Adipocyte (in vitro differentiated cells): ENCODE results near the gene GPI.
"Not testable (repeated sequence)": the region's sequence is repeated elsewhere in the genome, so short reads cannot be mapped to it uniquely, and the experiment has no call there.

Source experiments
- DNase-seq: peaks from one replicate; pipeline ENCODE4 v3.0.0-alpha.2; 2015; ENCODE audit warnings: low read depth
- H3K27me3 ChIP-seq: replicated peaks from 2 replicates; pipeline ENCODE4 v1.7.0; 2013; ENCODE audit warnings: mild to moderate bottlenecking, low read length, moderate library complexity; ENCODE audit not compliant: control insufficient read depth, insufficient read depth
- H3K36me3 ChIP-seq: 2 replicates; pipeline ENCODE4 v1.7.0; 2013; ENCODE audit warnings: low read length, mild to moderate bottlenecking, moderate library complexity; ENCODE audit not compliant: control insufficient read depth, insufficient read depth, severe bottlenecking
- H3K4me1 ChIP-seq: 2 replicates; pipeline ENCODE4 v1.7.0; 2013; ENCODE audit warnings: mild to moderate bottlenecking, low read length, moderate library complexity; ENCODE audit not compliant: control insufficient read depth, insufficient read depth
- H3K4me3 ChIP-seq: 2 replicates; pipeline ENCODE4 v1.7.0; 2013; ENCODE audit warnings: mild to moderate bottlenecking, low read length, moderate library complexity
- H3K9ac ChIP-seq: 2 replicates; pipeline ENCODE4 v1.7.0; 2013; ENCODE audit warnings: mild to moderate bottlenecking, low read length, moderate library complexity
- H3K9me3 ChIP-seq: 2 replicates; pipeline ENCODE4 v1.7.0; 2013; ENCODE audit warnings: mild to moderate bottlenecking, low read length, moderate library complexity; ENCODE audit not compliant: control insufficient read depth

Gene GPI

GRCh38 chr19:34325981-34326787 is 38.8 kb upstream of the GPI start:
- no peaks in the 10 kb centered on the region for H3K27me3 ChIP-seq
- DNase-seq: no peak
- no peaks in the 10 kb centered on the region for H3K4me1 ChIP-seq
- H3K9me3 ChIP-seq: no peaks in the 10 kb centered on the region
- no peak overlapping the region for H3K4me3 ChIP-seq
- H3K36me3 ChIP-seq: peaks cover 61% of the 10 kb centered on the region
- no peak overlapping the region for H3K9ac ChIP-seq

- peaks cover 75% of the 10 kb centered on the region for H3K36me3 ChIP-seq
These were observed 37.1 kb upstream of the GPI start for GRCh38 chr19:34327851-34328250.

GRCh38 chr19:34328982-34329381 is 36.0 kb upstream of the GPI start:
- Histone ChIP-seq H3K27me3 (no peaks in the 10 kb centered on the region), H3K4me3 (no peak overlapping the region), H3K9me3 (no peaks in the 10 kb centered on the region), H3K36me3 (peaks cover 76% of the 10 kb centered on the region), H3K4me1 (no peaks in the 10 kb centered on the region), H3K9ac (no peak overlapping the region)
- DNase-seq: no peak

More at GRCh38 chr19:34327851-34328250, 37.1 kb upstream of the GPI start:
- no peaks in the 10 kb centered on the region for H3K9me3 ChIP-seq
- H3K4me1 ChIP-seq: no peaks in the 10 kb centered on the region
- no peak for DNase-seq
- no peak overlapping the region for H3K4me3 ChIP-seq
- no peak overlapping the region for H3K9ac ChIP-seq
- H3K27me3 ChIP-seq: no peaks in the 10 kb centered on the region

- peaks cover 80% of the 10 kb centered on the region for H3K36me3 ChIP-seq
- H3K4me3 ChIP-seq: no peak overlapping the region
- no peak for DNase-seq
- H3K9ac ChIP-seq: no peak overlapping the region
- no peaks in the 10 kb centered on the region for H3K4me1 ChIP-seq
- no peaks in the 10 kb centered on the region for H3K27me3 ChIP-seq
- no peaks in the 10 kb centered on the region for H3K9me3 ChIP-seq
These were observed 34.9 kb upstream of the GPI start for GRCh38 chr19:34330116-34330515.

GRCh38 chr19:34330596-34330995 is 34.4 kb upstream of the GPI start:
- not testable (repeated sequence) for H3K4me1 ChIP-seq, H3K9me3 ChIP-seq, DNase-seq, H3K27me3 ChIP-seq, H3K4me3 ChIP-seq, H3K9ac ChIP-seq
- H3K36me3 ChIP-seq: peaks cover 76% of the 10 kb centered on the region

- H3K36me3 ChIP-seq: peaks cover 67% of the 10 kb centered on the region
- H3K4me3 ChIP-seq, DNase-seq, H3K9ac ChIP-seq, H3K27me3 ChIP-seq, H3K4me1 ChIP-seq, H3K9me3 ChIP-seq: not testable (repeated sequence)
These were observed 33.4 kb upstream of the GPI start for GRCh38 chr19:34331596-34331995.

- H3K36me3 ChIP-seq: peaks cover 67% of the 10 kb centered on the region
- H3K27me3 ChIP-seq: no peaks in the 10 kb centered on the region
- no peak overlapping the region for H3K4me3 ChIP-seq
- no peaks in the 10 kb centered on the region for H3K9me3 ChIP-seq
- H3K4me1 ChIP-seq: no peaks in the 10 kb centered on the region
- H3K9ac ChIP-seq: no peak overlapping the region
- DNase-seq: no peak
These were observed 32.8 kb upstream of the GPI start for GRCh38 chr19:34332027-34332760.

GRCh38 chr19:34335914-34336313 is 29.1 kb upstream of the GPI start:
- Histone ChIP-seq H3K9ac (no peak overlapping the region), H3K27me3 (no peaks in the 10 kb centered on the region), H3K4me1 (no peaks in the 10 kb centered on the region), H3K9me3 (no peaks in the 10 kb centered on the region), H3K36me3 (peaks cover 68% of the 10 kb centered on the region), H3K4me3 (no peak overlapping the region)
- no peak for DNase-seq

- Histone ChIP-seq H3K9ac (no peak overlapping the region), H3K27me3 (no peaks in the 10 kb centered on the region), H3K9me3 (no peaks in the 10 kb centered on the region), H3K4me3 (no peak overlapping the region), H3K4me1 (no peaks in the 10 kb centered on the region), H3K36me3 (peaks cover 70% of the 10 kb centered on the region)
- DNase-seq: peak; percentile 79
These were observed 28.2 kb upstream of the GPI start for GRCh38 chr19:34336781-34337271.

- Histone ChIP-seq H3K9ac (no peak overlapping the region), H3K4me3 (no peak overlapping the region), H3K27me3 (no peaks in the 10 kb centered on the region), H3K4me1 (no peaks in the 10 kb centered on the region), H3K36me3 (peaks cover 70% of the 10 kb centered on the region), H3K9me3 (no peaks in the 10 kb centered on the region)
- DNase-seq: no peak
These were observed 27.3 kb upstream of the GPI start for GRCh38 chr19:34337739-34338138.

GRCh38 chr19:34341935-34342680 is 22.9 kb upstream of the GPI start:
- no peak for DNase-seq
- H3K36me3 ChIP-seq: peaks cover 59% of the 10 kb centered on the region
- no peaks in the 10 kb centered on the region for H3K27me3 ChIP-seq
- no peaks in the 10 kb centered on the region for H3K9me3 ChIP-seq
- H3K4me1 ChIP-seq: no peaks in the 10 kb centered on the region
- no peak overlapping the region for H3K9ac ChIP-seq
- no peak overlapping the region for H3K4me3 ChIP-seq
